ENCODE results near the gene PIGK. TPM values are rescaled to one million over a fixed set of nuclear protein-coding genes. Genes with fewer than 3 reads are reported as not detected.

The PIGK gene
- total RNA-seq, 1 donor from 2014 or later = 22.1 TPM

DNA sequence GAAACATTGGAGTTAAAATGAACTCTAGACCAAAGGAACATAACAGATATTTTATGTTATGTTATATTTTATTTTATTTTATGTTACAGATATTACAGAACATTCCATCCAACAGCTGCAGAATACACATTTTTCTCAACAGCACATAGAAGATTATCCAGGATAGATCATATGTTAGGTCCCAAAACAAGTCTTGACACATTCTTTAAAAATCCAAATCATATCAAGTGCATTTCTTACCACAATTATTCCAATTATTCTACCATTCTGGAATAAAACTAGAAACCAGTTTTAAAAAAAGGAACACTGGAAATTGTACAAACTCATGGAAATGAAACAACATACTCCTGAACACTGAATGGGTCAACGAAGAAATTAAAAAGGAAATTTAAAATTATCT, 30.9 kb upstream of the PIGK start:
- Mint-ChIP-seq H3K9me3 (ENCODE audit: low read depth) (peaks cover 53% of the 10 kb centered on the region), H3K27me3 (no peaks in the 10 kb centered on the region), H3K27ac (no peak overlapping the region), H3K4me1 (ENCODE audit: low read depth) (no peaks in the 10 kb centered on the region), H3K36me3 (ENCODE audit: insufficient read depth) (peaks cover 6% of the 10 kb centered on the region), H3K4me3 (ENCODE audit: low read depth) (no peak overlapping the region)
- TF ChIP-seq, protein P1, sequence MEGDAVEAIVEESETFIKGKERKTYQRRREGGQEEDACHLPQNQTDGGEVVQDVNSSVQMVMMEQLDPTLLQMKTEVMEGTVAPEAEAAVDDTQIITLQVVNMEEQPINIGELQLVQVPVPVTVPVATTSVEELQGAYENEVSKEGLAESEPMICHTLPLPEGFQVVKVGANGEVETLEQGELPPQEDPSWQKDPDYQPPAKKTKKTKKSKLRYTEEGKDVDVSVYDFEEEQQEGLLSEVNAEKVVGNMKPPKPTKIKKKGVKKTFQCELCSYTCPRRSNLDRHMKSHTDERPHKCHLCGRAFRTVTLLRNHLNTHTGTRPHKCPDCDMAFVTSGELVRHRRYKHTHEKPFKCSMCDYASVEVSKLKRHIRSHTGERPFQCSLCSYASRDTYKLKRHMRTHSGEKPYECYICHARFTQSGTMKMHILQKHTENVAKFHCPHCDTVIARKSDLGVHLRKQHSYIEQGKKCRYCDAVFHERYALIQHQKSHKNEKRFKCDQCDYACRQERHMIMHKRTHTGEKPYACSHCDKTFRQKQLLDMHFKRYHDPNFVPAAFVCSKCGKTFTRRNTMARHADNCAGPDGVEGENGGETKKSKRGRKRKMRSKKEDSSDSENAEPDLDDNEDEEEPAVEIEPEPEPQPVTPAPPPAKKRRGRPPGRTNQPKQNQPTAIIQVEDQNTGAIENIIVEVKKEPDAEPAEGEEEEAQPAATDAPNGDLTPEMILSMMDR (IDR thresholded peaks at IDR 0.05; ENCODE audit: unreplicated experiment) = no peak
- DNase-seq (ENCODE audit: low spot score, unreplicated experiment) = no peak

DNA sequence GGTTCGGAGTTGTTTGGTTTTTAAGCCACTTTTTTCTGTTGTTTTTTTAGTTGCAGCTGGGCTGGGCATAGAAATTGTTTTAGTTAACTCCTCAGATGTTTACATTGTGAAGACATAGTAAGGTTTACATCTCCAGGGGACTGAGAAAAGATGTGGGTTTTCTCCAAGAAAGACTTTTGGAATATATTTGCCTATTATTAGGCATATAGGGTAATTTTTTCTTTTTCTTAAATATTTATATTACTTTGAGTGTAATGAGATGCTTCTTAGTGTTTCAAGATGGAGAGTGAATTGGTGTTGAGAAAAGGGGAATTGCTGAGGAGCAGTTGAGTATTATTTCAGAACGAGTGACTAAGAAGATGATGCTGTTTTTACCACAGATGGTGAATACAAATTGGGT, 26.6 kb upstream of the PIGK start:
- Mint-ChIP-seq H3K9me3 (ENCODE audit: low read depth) (peaks cover 29% of the 10 kb centered on the region), H3K4me1 (ENCODE audit: low read depth) (no peaks in the 10 kb centered on the region), H3K4me3 (ENCODE audit: low read depth) (no peak overlapping the region), H3K27me3 (no peaks in the 10 kb centered on the region), H3K27ac (no peak overlapping the region), H3K36me3 (ENCODE audit: insufficient read depth) (peaks cover 7% of the 10 kb centered on the region)
- no peak for DNase-seq (ENCODE audit: low spot score, unreplicated experiment)
- TF ChIP-seq, protein P1 (IDR thresholded peaks at IDR 0.05; ENCODE audit: unreplicated experiment) = no peak

DNA sequence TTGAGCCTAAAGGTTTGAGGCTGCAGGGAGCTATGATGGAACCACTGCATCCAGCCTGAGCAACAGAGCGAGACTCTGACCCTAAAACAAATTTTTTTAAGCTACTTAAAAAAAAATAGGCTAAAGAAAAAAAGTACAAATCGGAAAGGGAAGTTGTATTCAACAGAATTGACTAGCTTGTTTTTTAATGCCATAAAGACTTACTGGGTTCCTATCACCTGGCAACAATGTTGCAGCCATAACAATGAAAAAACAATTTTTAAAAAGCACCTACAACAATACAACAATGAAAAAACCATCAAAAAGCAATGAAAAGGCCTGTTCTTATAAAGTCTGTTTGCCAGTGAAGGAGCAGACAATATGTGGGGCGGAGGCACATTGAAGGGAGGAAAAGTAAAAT, 20.1 kb upstream of the PIGK start:
- TF ChIP-seq, protein P1 (IDR thresholded peaks at IDR 0.05; ENCODE audit: unreplicated experiment) = no peak
- H3K27me3 Mint-ChIP-seq = no peaks in the 10 kb centered on the region
- H3K4me1 Mint-ChIP-seq (ENCODE audit: low read depth) = no peaks in the 10 kb centered on the region
- no peak overlapping the region for H3K4me3 Mint-ChIP-seq (ENCODE audit: low read depth)
- DNase-seq (ENCODE audit: low spot score, unreplicated experiment) = no peak
- peaks cover 1% of the 10 kb centered on the region for H3K36me3 Mint-ChIP-seq (ENCODE audit: insufficient read depth)
- H3K9me3 Mint-ChIP-seq (ENCODE audit: low read depth) = no peaks in the 10 kb centered on the region
- no peak overlapping the region for H3K27ac Mint-ChIP-seq

GRCh38 chr1:77238462-77238861, 19.2 kb upstream of the PIGK start:
- DNase-seq (ENCODE audit: low spot score, unreplicated experiment) = no peak
- no peak overlapping the region for H3K4me3 Mint-ChIP-seq (ENCODE audit: low read depth)
- H3K9me3 Mint-ChIP-seq (ENCODE audit: low read depth) = no peaks in the 10 kb centered on the region
- no peaks in the 10 kb centered on the region for H3K4me1 Mint-ChIP-seq (ENCODE audit: low read depth)
- TF ChIP-seq, protein P1 (IDR thresholded peaks at IDR 0.05; ENCODE audit: unreplicated experiment) = no peak
- H3K27me3 Mint-ChIP-seq = no peaks in the 10 kb centered on the region
- no peak overlapping the region for H3K27ac Mint-ChIP-seq
- peaks cover 1% of the 10 kb centered on the region for H3K36me3 Mint-ChIP-seq (ENCODE audit: insufficient read depth)

DNA sequence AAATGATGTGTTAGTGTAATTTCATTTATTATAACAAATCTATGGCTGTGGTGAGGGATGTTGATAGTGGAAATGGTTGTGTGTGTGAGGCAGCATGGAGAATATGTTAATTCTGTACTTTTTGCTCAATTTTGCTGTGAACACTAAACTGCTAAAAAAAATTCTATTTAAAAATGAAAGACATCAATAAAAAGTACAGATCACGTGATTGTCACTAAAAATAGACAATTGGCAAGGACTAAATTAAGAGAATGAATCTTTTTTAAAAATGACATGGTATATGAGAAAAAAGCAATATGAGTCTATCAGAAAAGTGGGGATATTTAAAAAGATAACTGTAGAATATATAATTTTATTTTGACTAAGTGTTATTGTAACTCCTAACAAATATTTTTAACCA, 15.7 kb upstream of the PIGK start:
- Mint-ChIP-seq H3K27me3 (no peaks in the 10 kb centered on the region), H3K9me3 (ENCODE audit: low read depth) (no peaks in the 10 kb centered on the region), H3K36me3 (ENCODE audit: insufficient read depth) (peaks cover 3% of the 10 kb centered on the region), H3K4me3 (ENCODE audit: low read depth) (no peak overlapping the region), H3K27ac (no peak overlapping the region), H3K4me1 (ENCODE audit: low read depth) (peaks cover 4% of the 10 kb centered on the region)
- TF ChIP-seq, protein P1 (IDR thresholded peaks at IDR 0.05; ENCODE audit: unreplicated experiment) = no peak
- DNase-seq (ENCODE audit: low spot score, unreplicated experiment) = no peak

Data from progenitor cell of endocrine pancreas (in vitro differentiated cells).